Nephron (organoid): ENCODE results near the gene SLC8A2.

ENCODE experiments used
- H3K27ac Mint-ChIP-seq, 3 experiments: 2 replicates each; pipeline ENCODE4 v1.8.0; 2020; ENCODE audit warnings: mixed read lengths in 3 of 3, mild to moderate bottlenecking in 2 of 3, moderate library complexity in 1 of 3
- H3K27me3 Mint-ChIP-seq: 2 replicates; pipeline ENCODE4 v1.8.0; 2021; ENCODE audit warnings: low read depth, mild to moderate bottlenecking, moderate library complexity, mixed read lengths
- H3K36me3 Mint-ChIP-seq: 2 replicates; pipeline ENCODE4 v1.8.0; 2020; ENCODE audit warnings: low read depth, mixed read lengths
- H3K4me1 Mint-ChIP-seq: 2 replicates; pipeline ENCODE4 v1.8.0; 2020; ENCODE audit warnings: mixed read lengths
- H3K4me3 Mint-ChIP-seq, 3 experiments: 2 replicates each; pipeline ENCODE4 v1.8.0; 2020; ENCODE audit warnings: mild to moderate bottlenecking in 3 of 3, mixed read lengths in 3 of 3, moderate library complexity in 2 of 3
- H3K9me3 Mint-ChIP-seq: 2 replicates; pipeline ENCODE4 v1.8.0; 2020; ENCODE audit warnings: mixed read lengths
- CTCF ChIP-seq, 3 experiments: fragments of 200-600 bp; sonication (generic); IDR thresholded peaks; one replicate each; pipeline ENCODE4 v1.5.0; 2021; ENCODE audit warnings: antibody characterized with exemption in 3 of 3; ENCODE audit not compliant: unreplicated experiment in 3 of 3

The SLC8A2 gene

GRCh38 chr19:47421244-47421786, 50.4 kb downstream of the SLC8A2 start:
- H3K4me1 Mint-ChIP-seq: peaks cover 49% of the 10 kb centered on the region
- H3K4me3 Mint-ChIP-seq: peak overlapping the region; percentile 75 to 79 (median 78)
- no peak for TF ChIP-seq CTCF (IDR thresholded peaks at IDR 0.05; ENCODE audit: unreplicated experiment in 3 of 3)
- no peaks in the 10 kb centered on the region for H3K9me3 Mint-ChIP-seq
- H3K36me3 Mint-ChIP-seq: no peaks in the 10 kb centered on the region
- peaks cover 68% of the 10 kb centered on the region for H3K27me3 Mint-ChIP-seq
- peak overlapping the region; percentile 92 to 95 (median 94) for H3K27ac Mint-ChIP-seq

GRCh38 chr19:47419789-47420188, 51.9 kb downstream of the SLC8A2 start:
- peak overlapping the region; percentile 78 to 84 (median 79) for H3K4me3 Mint-ChIP-seq
- H3K36me3 Mint-ChIP-seq: peaks cover 9% of the 10 kb centered on the region
- peaks cover 49% of the 10 kb centered on the region for H3K4me1 Mint-ChIP-seq
- H3K27ac Mint-ChIP-seq: peak overlapping the region; percentile 92 to 95 (median 94)
- peaks cover 79% of the 10 kb centered on the region for H3K27me3 Mint-ChIP-seq
- TF ChIP-seq CTCF (IDR thresholded peaks at IDR 0.05; ENCODE audit: unreplicated experiment in 3 of 3): no peak
- H3K9me3 Mint-ChIP-seq: no peaks in the 10 kb centered on the region

DNA sequence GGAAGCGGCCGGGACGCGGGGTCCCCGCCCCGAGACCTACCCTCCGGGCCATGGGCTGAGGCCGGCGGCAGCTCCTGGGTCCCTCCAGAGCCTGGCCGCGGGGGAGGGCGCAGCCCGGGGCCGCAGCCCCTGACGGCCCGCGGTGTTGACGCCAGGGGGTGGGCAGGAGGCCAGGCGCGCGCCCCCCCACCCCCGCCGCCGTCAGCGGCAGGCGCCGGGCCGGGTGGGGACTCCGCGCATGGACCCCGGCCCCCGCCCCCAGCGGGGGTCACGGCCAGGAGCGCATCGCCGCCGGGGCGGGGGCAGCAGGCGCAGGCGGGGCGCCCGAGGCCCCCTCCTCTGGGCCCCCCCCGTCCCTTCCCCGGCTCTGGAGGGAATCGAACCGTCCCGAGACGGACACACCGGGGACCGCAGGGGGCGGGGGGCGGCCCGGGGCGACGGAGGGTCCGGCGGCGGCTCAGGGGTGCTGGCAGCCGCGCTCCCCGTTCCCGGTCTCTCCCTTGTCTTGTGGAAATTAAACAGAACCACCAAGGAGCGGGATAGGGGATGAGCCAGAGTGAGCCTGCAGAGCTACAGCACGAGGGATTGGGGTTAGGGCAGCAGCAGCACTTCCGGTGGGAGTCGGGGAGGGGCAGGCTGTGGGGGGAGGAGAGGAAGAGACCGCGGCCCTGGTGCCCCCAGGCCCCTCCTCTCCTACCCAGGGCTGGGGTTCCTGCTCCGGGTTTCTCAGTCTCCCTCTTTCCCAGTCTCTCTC, 52.5 kb downstream of the SLC8A2 start, which contains the start of gene MEIS3:
TSS of gene MEIS3 (minus strand) at position 498 of the 754 bp plus-strand sequence. CDS start at position 52, 446 bp downstream.
- H3K4me1 Mint-ChIP-seq: peaks cover 49% of the 10 kb centered on the region
- H3K36me3 Mint-ChIP-seq: peaks cover 12% of the 10 kb centered on the region
- no peaks in the 10 kb centered on the region for H3K9me3 Mint-ChIP-seq
- H3K27me3 Mint-ChIP-seq: peaks cover 75% of the 10 kb centered on the region
- peak within 1 kb of the TSS; percentile 92 to 95 (median 94) for H3K27ac Mint-ChIP-seq
- TF ChIP-seq CTCF (IDR thresholded peaks at IDR 0.05; ENCODE audit: unreplicated experiment in 3 of 3): no peak
- H3K4me3 Mint-ChIP-seq: peak within 1 kb of the TSS; percentile 84 to 92 (median 85)

DNA sequence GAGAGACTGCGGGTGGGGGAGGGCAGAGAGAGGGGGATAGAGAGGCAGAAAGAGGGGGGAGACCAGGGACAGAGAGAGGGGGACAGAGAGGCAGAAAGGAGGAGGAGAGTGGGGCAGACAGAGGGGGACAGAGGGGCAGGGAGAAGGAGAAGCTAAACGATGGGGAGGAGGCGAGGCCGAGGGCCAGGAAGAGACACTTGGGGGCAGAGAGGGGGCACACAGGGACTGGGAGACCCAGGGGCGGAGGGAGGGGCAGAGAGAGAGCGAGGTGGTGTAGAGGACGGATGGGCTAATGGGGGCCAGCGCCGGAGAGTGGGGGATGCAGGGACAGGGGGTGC, 53.0 kb downstream of the SLC8A2 start:
- H3K27me3 Mint-ChIP-seq: peaks cover 73% of the 10 kb centered on the region
- H3K36me3 Mint-ChIP-seq: peaks cover 16% of the 10 kb centered on the region
- H3K4me1 Mint-ChIP-seq: peaks cover 49% of the 10 kb centered on the region
- peak overlapping the region in 1 of 3 experiments; percentile 58 for H3K27ac Mint-ChIP-seq
- H3K4me3 Mint-ChIP-seq: peak overlapping the region; percentile 84 to 92 (median 85)
- TF ChIP-seq CTCF (IDR thresholded peaks at IDR 0.05; ENCODE audit: unreplicated experiment in 3 of 3): no peak
- no peaks in the 10 kb centered on the region for H3K9me3 Mint-ChIP-seq

DNA sequence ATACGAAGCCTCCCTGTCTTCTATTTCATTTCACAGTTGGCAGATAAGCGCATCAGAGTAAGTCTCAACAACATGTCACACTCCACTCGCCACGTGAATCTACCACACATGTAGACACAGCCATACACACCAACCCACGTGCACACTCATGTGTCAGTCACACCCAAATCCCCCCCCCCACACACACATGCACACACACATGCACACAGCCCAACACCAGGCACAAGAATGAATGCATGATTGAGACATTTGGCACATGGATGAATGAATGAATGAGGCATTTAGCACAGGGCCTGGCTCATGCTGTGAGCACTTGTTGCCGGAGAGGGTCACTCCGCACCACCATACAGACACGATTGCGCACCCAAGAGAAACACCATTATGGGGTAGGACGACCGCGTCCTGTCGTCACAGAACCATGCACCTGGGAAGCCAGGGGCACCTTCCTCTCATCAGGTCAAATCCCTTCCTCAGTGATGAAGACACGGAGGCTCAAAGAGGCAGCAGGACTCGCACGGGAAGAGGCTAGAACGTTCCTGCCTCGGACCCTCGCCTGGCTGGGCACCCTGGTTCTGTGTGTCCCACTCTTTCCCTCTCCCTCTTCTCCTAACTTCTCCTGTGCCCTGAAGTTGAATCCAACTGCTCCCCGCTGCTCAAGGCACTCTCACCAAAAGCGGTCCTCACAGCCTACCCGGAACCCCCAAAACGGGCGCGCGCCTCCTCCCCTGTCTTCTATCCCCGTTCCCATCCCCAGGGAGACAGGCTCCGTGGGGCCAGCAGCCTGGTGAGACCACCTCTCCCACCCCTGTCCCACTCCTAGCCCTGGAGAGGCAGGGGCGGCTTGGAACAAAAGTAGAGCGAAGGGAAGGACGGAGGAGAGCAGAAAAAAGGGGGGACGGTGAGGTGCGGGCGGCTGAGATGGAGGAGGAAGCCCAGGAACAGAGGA, 53.7 kb downstream of the SLC8A2 start:
- Mint-ChIP-seq H3K9me3 (no peaks in the 10 kb centered on the region), H3K4me1 (peaks cover 44% of the 10 kb centered on the region), H3K4me3 (peak overlapping the region; percentile 84 to 92 (median 85)), H3K27ac (peak overlapping the region; percentile 8 to 58 (median 58)), H3K27me3 (peaks cover 67% of the 10 kb centered on the region), H3K36me3 (peaks cover 21% of the 10 kb centered on the region)
- TF ChIP-seq CTCF (IDR thresholded peaks at IDR 0.05; ENCODE audit: unreplicated experiment in 3 of 3): no peak
